GM23338 (cell line): Measurements from ENCODE around the gene AJM1. TPM values are rescaled to one million over a fixed set of nuclear protein-coding genes. Genes with fewer than 3 reads are reported as not detected.

ENCODE experiments used
- ATAC-seq: fragments of 200-7000 bp; cut with Tn5 transposase; 3 replicates; pipeline ENCODE4 v1.9.1; 2020
- DNase-seq: peaks from one replicate; pipeline ENCODE4 v3.0.0-alpha.2; 2015; ENCODE audit warnings: low spot score
- H2AFZ ChIP-seq: fragments of 200-600 bp; sonication (generic); 2 replicates; pipeline ENCODE4 v1.8.0; 2016; ENCODE audit warnings: antibody characterized with exemption, mild to moderate bottlenecking, moderate library complexity
- H3F3A ChIP-seq: fragments of 200-600 bp; sonication (generic); replicated peaks from 2 replicates; pipeline ENCODE4 v1.8.0; 2017; ENCODE audit warnings: antibody characterized with exemption, mixed run types, low read depth
- H3K27ac ChIP-seq: fragments of 200-600 bp; sonication (generic); 2 replicates; pipeline ENCODE4 v1.6.1; 2016; ENCODE audit warnings: low read depth
- H3K27me3 ChIP-seq: fragments of 200-600 bp; sonication (generic); 2 replicates; pipeline ENCODE4 v1.8.0; 2016; ENCODE audit warnings: mild to moderate bottlenecking, mixed run types, moderate library complexity; ENCODE audit not compliant: insufficient read depth
- H3K36me3 ChIP-seq: fragments of 200-600 bp; sonication (generic); 2 replicates; pipeline ENCODE4 v1.8.0; 2016; ENCODE audit warnings: mild to moderate bottlenecking; ENCODE audit not compliant: insufficient read depth
- H3K4me1 ChIP-seq: fragments of 200-600 bp; sonication (generic); 2 replicates; pipeline ENCODE4 v1.8.0; 2016; ENCODE audit warnings: mild to moderate bottlenecking, moderate library complexity; ENCODE audit not compliant: insufficient read depth
- H3K4me2 ChIP-seq: fragments of 200-600 bp; sonication (generic); 2 replicates; pipeline ENCODE4 v1.7.1; 2017; ENCODE audit warnings: mixed run types
- H3K4me3 ChIP-seq: fragments of 200-600 bp; sonication (generic); 2 replicates; pipeline ENCODE4 v1.6.1; 2016; ENCODE audit warnings: mixed run types
- H3K79me2 ChIP-seq: fragments of 200-600 bp; sonication (generic); replicated peaks from 2 replicates; pipeline ENCODE4 v1.8.0; 2017; ENCODE audit warnings: mild to moderate bottlenecking; ENCODE audit not compliant: insufficient read depth
- H3K9me2 ChIP-seq: fragments of 200-600 bp; sonication (generic); 2 replicates; pipeline ENCODE4 v1.8.0; 2017; ENCODE audit not compliant: insufficient read depth
- H4K20me1 ChIP-seq: fragments of 200-600 bp; sonication (generic); replicated peaks from 2 replicates; pipeline ENCODE4 v1.8.0; 2017; ENCODE audit warnings: mild to moderate bottlenecking; ENCODE audit not compliant: insufficient read depth
- H3K27ac Mint-ChIP-seq: 2 replicates; pipeline ENCODE4 v1.8.0; 2020; ENCODE audit warnings: inconsistent platforms, mild to moderate bottlenecking, moderate library complexity, mixed read lengths
- H3K27me3 Mint-ChIP-seq: 3 replicates; pipeline ENCODE4 v1.8.0; 2022; ENCODE audit warnings: low read depth, mild to moderate bottlenecking, moderate library complexity, mixed read lengths, inconsistent platforms; ENCODE audit not compliant: insufficient read depth, poor library complexity
- H3K36me3 Mint-ChIP-seq: 3 replicates; pipeline ENCODE4 v1.8.0; 2021; ENCODE audit warnings: low read depth, mild to moderate bottlenecking, inconsistent platforms, moderate library complexity, mixed read lengths
- H3K4me1 Mint-ChIP-seq: 3 replicates; pipeline ENCODE4 v1.8.0; 2020; ENCODE audit warnings: mild to moderate bottlenecking, inconsistent platforms, mixed read lengths
- H3K4me3 Mint-ChIP-seq: 3 replicates; pipeline ENCODE4 v1.8.0; 2021; ENCODE audit warnings: moderate library complexity, mild to moderate bottlenecking, inconsistent platforms, mixed read lengths
- H3K9me3 Mint-ChIP-seq: 3 replicates; pipeline ENCODE4 v1.8.0; 2020; ENCODE audit warnings: moderate library complexity, mild to moderate bottlenecking, inconsistent platforms, mixed read lengths
- CREB1 ChIP-seq: fragments of 250-450 bp; sonication (Bioruptor Pico); IDR thresholded peaks from 2 replicates; pipeline ENCODE4 v1.5.0; 2020; ENCODE audit warnings: low read depth, mild to moderate bottlenecking, moderate library complexity
- ETS1 ChIP-seq: IDR thresholded peaks from 2 replicates; pipeline ENCODE4 v1.6.1; 2016; ENCODE audit warnings: antibody characterized with exemption
- EZH2 ChIP-seq: fragments of 200-600 bp; sonication (generic); IDR thresholded peaks from one replicate; pipeline ENCODE4 v1.8.0; 2017; ENCODE audit warnings: antibody characterized with exemption, mild to moderate bottlenecking, low read depth; ENCODE audit not compliant: unreplicated experiment
- EZH2phosphoT487 ChIP-seq: fragments of 200-600 bp; sonication (generic); IDR thresholded peaks from one replicate; pipeline ENCODE4 v1.8.1; 2018; ENCODE audit warnings: antibody characterized with exemption; ENCODE audit not compliant: unreplicated experiment
- NANOG ChIP-seq: IDR thresholded peaks from 2 replicates; pipeline ENCODE4 v1.6.1; 2016; ENCODE audit warnings: antibody characterized with exemption, borderline replicate concordance
- POLR2AphosphoS5 ChIP-seq: IDR thresholded peaks from 2 replicates; pipeline ENCODE4 v1.6.1; 2016; ENCODE audit warnings: antibody characterized with exemption, low read depth
- REST ChIP-seq: IDR thresholded peaks from one replicate; pipeline ENCODE4 v1.6.1; 2018; ENCODE audit warnings: antibody characterized with exemption; ENCODE audit not compliant: unreplicated experiment
- STAT1 ChIP-seq: IDR thresholded peaks from one replicate; pipeline ENCODE4 v1.6.1; 2016; ENCODE audit warnings: antibody characterized with exemption; ENCODE audit not compliant: unreplicated experiment
- ZNF114 ChIP-seq: fragments of 250-450 bp; sonication (Bioruptor Pico); IDR thresholded peaks from 2 replicates; pipeline ENCODE4 v1.5.0; 2020; ENCODE audit warnings: mild to moderate bottlenecking, moderate library complexity
- ZNF331 ChIP-seq: fragments of 250-450 bp; sonication (Bioruptor Pico); IDR thresholded peaks from 2 replicates; pipeline ENCODE4 v1.5.0; 2020; ENCODE audit warnings: low read depth, mild to moderate bottlenecking, moderate library complexity
- ZNF462 ChIP-seq: fragments of 250-450 bp; sonication (Bioruptor Pico); IDR thresholded peaks from 2 replicates; pipeline ENCODE4 v1.5.0; 2020; ENCODE audit warnings: mild to moderate bottlenecking, moderate library complexity
- polyA plus RNA-seq: library from polyadenylated mRNA; unstranded; fragments of >200 nt; fragmentation: Nextera tagmentation; extraction: Ambion mirVana; gene quantifications from 2 replicates; pipeline ENCODE4 v1.2.1, GENCODE V29; 2016
- total RNA-seq: library from RNA; depleted of rRNA; stranded (reverse); fragments of >200 nt; shearing (Covaris generic); gene quantifications from 2 replicates; pipeline ENCODE4 v1.2.3, GENCODE V29; 2014

AJM1 gene
- total and polyA plus RNA-seq, 2 experiments from 2014 or later, result 0.36 to 0.49 TPM

GRCh38 chr9:136862849-136863622 lies 20.8 kb downstream of the AJM1 start:
- no peak for DNase-seq
- peaks cover 13% of the 10 kb centered on the region for H3K9me3 Mint-ChIP-seq

More at GRCh38 chr9:136862849-136863622, 20.8 kb downstream of the AJM1 start:
- TF ChIP-seq POLR2AphosphoS5, result no peak
- no peak for TF ChIP-seq CREB1
- TF ChIP-seq ETS1, result no peak
- TF ChIP-seq STAT1, result no peak
- TF ChIP-seq EZH2phosphoT487, result no peak
- no peak for TF ChIP-seq REST
- TF ChIP-seq EZH2, result no peak
- TF ChIP-seq ZNF331 (CRISPR knock-in tag), result no peak
- no peak for TF ChIP-seq NANOG
- TF ChIP-seq ZNF114 (CRISPR knock-in tag), result no peak
- no peak for TF ChIP-seq ZNF462 (CRISPR knock-in tag)
- 0 out of 2 replicates have a peak, but pooled peaks cover 2% of the 10 kb centered on the region for H3F3A ChIP-seq
- Mint-ChIP-seq H3K27ac (no peak overlapping the region), H3K4me3 (no peak overlapping the region), H3K36me3 (peaks cover 50% of the 10 kb centered on the region), H3K27me3 (peaks cover 9% of the 10 kb centered on the region), H3K4me1 (peaks cover 5% of the 10 kb centered on the region)
- peaks cover 3% of the 10 kb centered on the region; the same call in 1 of the 2 replicates for H3K4me1 ChIP-seq
- no peak overlapping the region for H3K27ac ChIP-seq
- peaks cover 13% of the 10 kb centered on the region for H3K36me3 ChIP-seq
- no peaks in the 10 kb centered on the region for H3K27me3 ChIP-seq
- no peak overlapping the region for H3K4me2 ChIP-seq
- H3K79me2 ChIP-seq, result peaks cover 21% of the 10 kb centered on the region
- peaks cover 4% of the 10 kb centered on the region; the same call in 1 of the 2 replicates for H3K9me2 ChIP-seq
- H4K20me1 ChIP-seq, result peaks cover 20% of the 10 kb centered on the region
- H2AFZ ChIP-seq, result no peak overlapping the region
- ATAC-seq, result no peak
- H3K4me3 ChIP-seq, result no peak overlapping the region
